ENCODE measurements around the gene HKDC1.

HKDC1 gene

GRCh38 chr10:69242040-69242851, 22.1 kb downstream of the HKDC1 start:
- H3K27ac ChIP-seq (replicated peaks), result no peak overlapping the region
- no peak overlapping the region for H3K4me3 ChIP-seq (replicated peaks; ENCODE audit: insufficient read depth, low read length)
- DNase-seq (ENCODE audit: low read depth in 1 of 2, low spot score in 1 of 2), result no peak
- TF ChIP-seq SPI1 (IDR thresholded peaks at IDR 0.05; ENCODE audit: borderline replicate concordance, low read depth) (no peak), CTCF (IDR thresholded peaks at IDR 0.05; ENCODE audit: insufficient read depth, low read length) (no peak), GABPA (IDR thresholded peaks at IDR 0.05; ENCODE audit: low read depth) (no peak), REST (IDR thresholded peaks at IDR 0.05; ENCODE audit: insufficient replicate concordance, low read depth) (no peak), POLR2AphosphoS5 (IDR thresholded peaks at IDR 0.05; ENCODE audit: low read depth) (no peak)
- H3K27me3 ChIP-seq (ENCODE audit: insufficient read depth, poor library complexity, severe bottlenecking), result no peaks in the 10 kb centered on the region

GRCh38 chr10:69242852-69243212, 22.7 kb downstream of the HKDC1 start:
- H3K27me3 ChIP-seq (ENCODE audit: insufficient read depth, poor library complexity, severe bottlenecking), result no peaks in the 10 kb centered on the region
- TF ChIP-seq REST (IDR thresholded peaks at IDR 0.05; ENCODE audit: insufficient replicate concordance, low read depth) (no peak), CTCF (IDR thresholded peaks at IDR 0.05; ENCODE audit: insufficient read depth, low read length) (no peak), GABPA (IDR thresholded peaks at IDR 0.05; ENCODE audit: low read depth) (no peak), SPI1 (IDR thresholded peaks at IDR 0.05; ENCODE audit: borderline replicate concordance, low read depth) (no peak), POLR2AphosphoS5 (IDR thresholded peaks at IDR 0.05; ENCODE audit: low read depth) (no peak)
- no peak overlapping the region for H3K27ac ChIP-seq (replicated peaks)
- no peak for DNase-seq (ENCODE audit: low read depth in 1 of 2, low spot score in 1 of 2)
- no peak overlapping the region for H3K4me3 ChIP-seq (replicated peaks; ENCODE audit: insufficient read depth, low read length)

- H3K4me3 ChIP-seq (replicated peaks; ENCODE audit: insufficient read depth, low read length), result no peak overlapping the region
- H3K27me3 ChIP-seq (ENCODE audit: insufficient read depth, poor library complexity, severe bottlenecking), result no peaks in the 10 kb centered on the region
- no peak for DNase-seq (ENCODE audit: low read depth in 1 of 2, low spot score in 1 of 2)
- no peak overlapping the region for H3K27ac ChIP-seq (replicated peaks)
- no peak for TF ChIP-seq REST (IDR thresholded peaks at IDR 0.05; ENCODE audit: insufficient replicate concordance, low read depth)
- no peak for TF ChIP-seq SPI1 (IDR thresholded peaks at IDR 0.05; ENCODE audit: borderline replicate concordance, low read depth)
- no peak for TF ChIP-seq GABPA (IDR thresholded peaks at IDR 0.05; ENCODE audit: low read depth)
- TF ChIP-seq POLR2AphosphoS5 (IDR thresholded peaks at IDR 0.05; ENCODE audit: low read depth), result no peak
Observed at GRCh38 chr10:69243817-69244216, 23.7 kb downstream of the HKDC1 start.

Data from HL-60 (cell line).